ENCODE measurements around the gene TFF2.

TFF2 gene

DNA sequence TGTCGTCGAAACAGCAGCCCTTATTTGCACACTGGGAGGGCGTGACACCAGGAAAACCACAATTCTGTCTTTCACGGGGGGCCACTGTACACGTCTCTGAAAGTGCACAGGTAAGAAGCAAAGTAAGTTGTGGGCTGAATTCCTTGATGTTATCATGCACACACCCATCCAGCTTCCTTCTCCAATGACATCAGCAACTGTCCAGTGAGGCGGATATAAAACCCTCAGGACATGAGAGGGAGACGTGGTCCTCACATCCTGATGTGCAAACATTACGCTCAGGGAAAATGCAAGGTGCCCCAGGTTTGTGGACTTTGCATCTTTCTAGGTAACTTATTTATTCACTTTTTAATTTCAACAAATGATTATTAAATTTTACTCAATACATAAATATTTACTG is 12.5 kb upstream of the TFF2 start:
- H3K4me2 ChIP-seq = no peak overlapping the region
- H3K79me2 ChIP-seq (ENCODE audit: insufficient read depth, low read depth) = no peaks in the 10 kb centered on the region
- H3K36me3 ChIP-seq (ENCODE audit: insufficient read depth) = no peaks in the 10 kb centered on the region
- H2AFZ ChIP-seq (ENCODE audit: low read depth) = no peak overlapping the region
- H3K4me3 ChIP-seq (IDR thresholded peaks at IDR 0.05; ENCODE audit: insufficient read depth, low read depth, low read length) = no peak overlapping the region
- H4K20me1 ChIP-seq (ENCODE audit: insufficient read depth) = no peaks in the 10 kb centered on the region
- peaks cover 64% of the 10 kb centered on the region for H3K27me3 ChIP-seq (ENCODE audit: insufficient read depth, low read depth)
- H3K4me1 ChIP-seq (ENCODE audit: low read depth, poor library complexity, severe bottlenecking) = no peaks in the 10 kb centered on the region
- H3K9ac ChIP-seq = no peak overlapping the region
- no peak overlapping the region for H3K27ac ChIP-seq
- TF ChIP-seq, protein P1, sequence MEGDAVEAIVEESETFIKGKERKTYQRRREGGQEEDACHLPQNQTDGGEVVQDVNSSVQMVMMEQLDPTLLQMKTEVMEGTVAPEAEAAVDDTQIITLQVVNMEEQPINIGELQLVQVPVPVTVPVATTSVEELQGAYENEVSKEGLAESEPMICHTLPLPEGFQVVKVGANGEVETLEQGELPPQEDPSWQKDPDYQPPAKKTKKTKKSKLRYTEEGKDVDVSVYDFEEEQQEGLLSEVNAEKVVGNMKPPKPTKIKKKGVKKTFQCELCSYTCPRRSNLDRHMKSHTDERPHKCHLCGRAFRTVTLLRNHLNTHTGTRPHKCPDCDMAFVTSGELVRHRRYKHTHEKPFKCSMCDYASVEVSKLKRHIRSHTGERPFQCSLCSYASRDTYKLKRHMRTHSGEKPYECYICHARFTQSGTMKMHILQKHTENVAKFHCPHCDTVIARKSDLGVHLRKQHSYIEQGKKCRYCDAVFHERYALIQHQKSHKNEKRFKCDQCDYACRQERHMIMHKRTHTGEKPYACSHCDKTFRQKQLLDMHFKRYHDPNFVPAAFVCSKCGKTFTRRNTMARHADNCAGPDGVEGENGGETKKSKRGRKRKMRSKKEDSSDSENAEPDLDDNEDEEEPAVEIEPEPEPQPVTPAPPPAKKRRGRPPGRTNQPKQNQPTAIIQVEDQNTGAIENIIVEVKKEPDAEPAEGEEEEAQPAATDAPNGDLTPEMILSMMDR (conservative IDR thresholded peaks at IDR 0.05; ENCODE audit: low read depth, low read length) = no peak

DNA sequence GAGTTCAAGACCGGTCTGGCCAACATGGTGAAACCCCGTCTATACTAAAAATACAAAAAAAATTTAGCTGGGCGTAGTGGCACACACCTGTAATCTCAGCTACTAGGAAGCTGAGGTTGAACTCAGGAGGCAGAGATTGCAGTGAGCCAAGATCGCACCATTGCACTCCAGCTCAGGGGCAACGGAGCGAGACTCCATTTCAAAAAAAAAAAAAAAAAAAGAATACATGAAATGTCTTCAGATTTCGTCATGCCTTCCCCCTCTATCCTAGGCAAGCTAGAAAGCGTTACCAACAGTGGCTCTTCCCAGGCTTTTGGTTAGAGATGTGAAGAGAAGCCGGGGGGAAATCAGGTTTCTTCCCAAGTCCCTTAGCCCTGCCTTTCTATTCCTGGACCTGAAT is 11.9 kb upstream of the TFF2 start:
- Histone ChIP-seq H2AFZ (ENCODE audit: low read depth) (no peak overlapping the region), H3K4me2 (no peak overlapping the region), H3K36me3 (ENCODE audit: insufficient read depth) (no peaks in the 10 kb centered on the region), H3K9ac (no peak overlapping the region), H3K4me3 (IDR thresholded peaks at IDR 0.05; ENCODE audit: insufficient read depth, low read depth, low read length) (no peak overlapping the region), H3K27me3 (ENCODE audit: insufficient read depth, low read depth) (peaks cover 64% of the 10 kb centered on the region), H3K4me1 (ENCODE audit: low read depth, poor library complexity, severe bottlenecking) (no peaks in the 10 kb centered on the region), H4K20me1 (ENCODE audit: insufficient read depth) (no peaks in the 10 kb centered on the region), H3K27ac (no peak overlapping the region), H3K79me2 (ENCODE audit: insufficient read depth, low read depth) (no peaks in the 10 kb centered on the region)
- TF ChIP-seq, protein P1 (conservative IDR thresholded peaks at IDR 0.05; ENCODE audit: low read depth, low read length) = no peak

DNA sequence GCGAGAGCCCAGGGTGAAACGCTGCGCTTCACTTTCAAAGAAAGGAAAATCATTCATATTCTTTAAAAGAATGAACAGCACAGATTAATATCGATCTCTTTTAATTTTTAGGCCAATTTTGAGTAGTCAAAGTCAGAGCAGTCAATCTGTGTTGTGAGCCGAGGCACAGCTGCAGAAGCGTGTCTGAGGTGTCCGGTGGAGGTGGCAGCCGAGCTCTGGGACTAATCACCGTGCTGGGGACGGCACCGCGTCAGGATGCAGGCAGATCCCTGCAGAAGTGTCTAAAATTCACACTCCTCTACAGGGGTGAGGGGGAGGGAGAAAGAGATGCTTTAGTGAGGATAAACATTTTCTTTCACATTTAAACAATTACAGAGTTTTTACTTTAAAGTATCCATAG is 11.4 kb upstream of the TFF2 start:
- Histone ChIP-seq H4K20me1 (ENCODE audit: insufficient read depth) (no peaks in the 10 kb centered on the region), H3K4me2 (no peak overlapping the region), H2AFZ (ENCODE audit: low read depth) (no peak overlapping the region), H3K36me3 (ENCODE audit: insufficient read depth) (no peaks in the 10 kb centered on the region), H3K79me2 (ENCODE audit: insufficient read depth, low read depth) (no peaks in the 10 kb centered on the region), H3K4me3 (IDR thresholded peaks at IDR 0.05; ENCODE audit: insufficient read depth, low read depth, low read length) (no peak overlapping the region), H3K4me1 (ENCODE audit: low read depth, poor library complexity, severe bottlenecking) (no peaks in the 10 kb centered on the region), H3K27me3 (ENCODE audit: insufficient read depth, low read depth) (peaks cover 62% of the 10 kb centered on the region), H3K9ac (no peak overlapping the region), H3K27ac (no peak overlapping the region)
- TF ChIP-seq, protein P1 (conservative IDR thresholded peaks at IDR 0.05; ENCODE audit: low read depth, low read length) = no peak

DNA sequence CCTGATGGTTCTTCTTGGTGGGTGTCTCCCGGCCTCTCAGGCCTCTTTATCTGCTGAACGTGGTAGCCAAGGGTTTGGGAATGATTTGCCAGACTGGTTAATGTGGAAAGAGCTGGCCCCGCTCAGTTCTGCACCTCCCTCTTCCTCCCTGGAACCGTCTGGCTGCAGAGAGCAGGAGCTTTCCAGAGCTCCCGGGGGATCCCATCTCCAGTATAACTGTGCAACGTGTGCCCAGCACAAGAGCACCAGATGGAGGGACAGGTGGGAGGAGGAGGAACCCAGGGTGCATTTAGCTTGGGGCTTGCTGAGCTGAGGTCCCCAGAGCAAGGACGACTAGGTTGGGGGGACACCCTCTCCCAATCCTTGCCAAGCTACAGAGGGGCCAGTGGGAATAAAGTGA is 10.5 kb upstream of the TFF2 start:
- H3K27me3 ChIP-seq (ENCODE audit: insufficient read depth, low read depth) = peaks cover 54% of the 10 kb centered on the region
- no peak overlapping the region for H3K27ac ChIP-seq
- H3K79me2 ChIP-seq (ENCODE audit: insufficient read depth, low read depth) = no peaks in the 10 kb centered on the region
- TF ChIP-seq, protein P1 (conservative IDR thresholded peaks at IDR 0.05; ENCODE audit: low read depth, low read length) = no peak
- no peaks in the 10 kb centered on the region for H3K36me3 ChIP-seq (ENCODE audit: insufficient read depth)
- no peaks in the 10 kb centered on the region for H3K4me1 ChIP-seq (ENCODE audit: low read depth, poor library complexity, severe bottlenecking)
- H2AFZ ChIP-seq (ENCODE audit: low read depth) = no peak overlapping the region
- H3K9ac ChIP-seq = no peak overlapping the region
- no peaks in the 10 kb centered on the region for H4K20me1 ChIP-seq (ENCODE audit: insufficient read depth)
- H3K4me3 ChIP-seq (IDR thresholded peaks at IDR 0.05; ENCODE audit: insufficient read depth, low read depth, low read length) = no peak overlapping the region
- no peak overlapping the region for H3K4me2 ChIP-seq
